WERI-Rb-1 (cell line): Measurements from ENCODE around the gene LYPLA2.

ENCODE experiments used
- DNase-seq: peaks from one replicate; pipeline ENCODE4 v3.0.0-alpha.2; 2020
- H3K27ac ChIP-seq: fragments of 250-450 bp; sonication (Bioruptor Pico); 2 replicates; pipeline ENCODE4 v1.5.1; 2020; ENCODE audit warnings: mild to moderate bottlenecking, moderate library complexity
- H3K27me3 ChIP-seq: fragments of 250-450 bp; sonication (Bioruptor Pico); 2 replicates; pipeline ENCODE4 v1.5.1; 2021; ENCODE audit warnings: mild to moderate bottlenecking, low read depth, moderate library complexity; ENCODE audit not compliant: insufficient read depth, severe bottlenecking
- H3K36me3 ChIP-seq: fragments of 250-450 bp; sonication (Bioruptor Pico); 2 replicates; pipeline ENCODE4 v1.5.1; 2020; ENCODE audit warnings: mild to moderate bottlenecking, moderate library complexity
- H3K4me3 ChIP-seq: 2 replicates; pipeline ENCODE4 v1.5.1; 2011; ENCODE audit warnings: low read depth, mild to moderate bottlenecking, control low read depth, low read length
- H3K9me3 ChIP-seq: fragments of 250-450 bp; sonication (Bioruptor Pico); 2 replicates; pipeline ENCODE4 v1.5.1; 2021; ENCODE audit warnings: mild to moderate bottlenecking, moderate library complexity; ENCODE audit not compliant: severe bottlenecking
- TF ChIP-seq, protein P1 (sequence below): IDR thresholded peaks from 2 replicates; pipeline ENCODE4 v1.5.1; 2011; ENCODE audit warnings: low read depth, mild to moderate bottlenecking, control low read depth, inconsistent platforms, low read length

The LYPLA2 gene

GRCh38 chr1:23787701-23788100, 3.2 kb upstream of the LYPLA2 start:
- H3K4me3 ChIP-seq: no peak overlapping the region
- no peak overlapping the region for H3K27ac ChIP-seq
- H3K36me3 ChIP-seq: peaks cover 48% of the 10 kb centered on the region
- TF ChIP-seq, protein P1, sequence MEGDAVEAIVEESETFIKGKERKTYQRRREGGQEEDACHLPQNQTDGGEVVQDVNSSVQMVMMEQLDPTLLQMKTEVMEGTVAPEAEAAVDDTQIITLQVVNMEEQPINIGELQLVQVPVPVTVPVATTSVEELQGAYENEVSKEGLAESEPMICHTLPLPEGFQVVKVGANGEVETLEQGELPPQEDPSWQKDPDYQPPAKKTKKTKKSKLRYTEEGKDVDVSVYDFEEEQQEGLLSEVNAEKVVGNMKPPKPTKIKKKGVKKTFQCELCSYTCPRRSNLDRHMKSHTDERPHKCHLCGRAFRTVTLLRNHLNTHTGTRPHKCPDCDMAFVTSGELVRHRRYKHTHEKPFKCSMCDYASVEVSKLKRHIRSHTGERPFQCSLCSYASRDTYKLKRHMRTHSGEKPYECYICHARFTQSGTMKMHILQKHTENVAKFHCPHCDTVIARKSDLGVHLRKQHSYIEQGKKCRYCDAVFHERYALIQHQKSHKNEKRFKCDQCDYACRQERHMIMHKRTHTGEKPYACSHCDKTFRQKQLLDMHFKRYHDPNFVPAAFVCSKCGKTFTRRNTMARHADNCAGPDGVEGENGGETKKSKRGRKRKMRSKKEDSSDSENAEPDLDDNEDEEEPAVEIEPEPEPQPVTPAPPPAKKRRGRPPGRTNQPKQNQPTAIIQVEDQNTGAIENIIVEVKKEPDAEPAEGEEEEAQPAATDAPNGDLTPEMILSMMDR: no peak
- DNase-seq: no peak
- H3K27me3 ChIP-seq: no peaks in the 10 kb centered on the region
- no peaks in the 10 kb centered on the region for H3K9me3 ChIP-seq

GRCh38 chr1:23788695-23789094, 2.2 kb upstream of the LYPLA2 start:
- TF ChIP-seq, protein P1: no peak
- Histone ChIP-seq H3K27me3 (no peaks in the 10 kb centered on the region), H3K4me3 (no peak overlapping the region), H3K27ac (no peak overlapping the region), H3K9me3 (no peaks in the 10 kb centered on the region), H3K36me3 (peaks cover 51% of the 10 kb centered on the region)
- DNase-seq: no peak

GRCh38 chr1:23791516-23792047, 637 bp downstream of the LYPLA2 start:
- H3K9me3 ChIP-seq: no peaks in the 10 kb centered on the region
- H3K4me3 ChIP-seq: peak overlapping the region; percentile 56
- no peaks in the 10 kb centered on the region for H3K27me3 ChIP-seq
- peaks cover 40% of the 10 kb centered on the region for H3K36me3 ChIP-seq
- peak overlapping the region; percentile 39 for H3K27ac ChIP-seq
- TF ChIP-seq, protein P1: no peak
- DNase-seq: no peak

- peaks cover 40% of the 10 kb centered on the region for H3K36me3 ChIP-seq
- H3K27me3 ChIP-seq: no peaks in the 10 kb centered on the region
- H3K9me3 ChIP-seq: no peaks in the 10 kb centered on the region
- no peak overlapping the region; the same call in 1 of the 2 replicates for H3K4me3 ChIP-seq
- DNase-seq: no peak
- no peak overlapping the region for H3K27ac ChIP-seq
- TF ChIP-seq, protein P1: no peak
Observed at GRCh38 chr1:23792151-23792945, 1.4 kb downstream of the LYPLA2 start.

GRCh38 chr1:23793018-23793781, 2.3 kb downstream of the LYPLA2 start:
- TF ChIP-seq, protein P1: no peak
- H3K9me3 ChIP-seq: no peaks in the 10 kb centered on the region
- no peaks in the 10 kb centered on the region for H3K27me3 ChIP-seq
- peaks cover 38% of the 10 kb centered on the region for H3K36me3 ChIP-seq
- H3K27ac ChIP-seq: no peak overlapping the region
- H3K4me3 ChIP-seq: no peak overlapping the region
- DNase-seq: no peak
